A549 (cell line): Measurements from ENCODE around the gene CDKN2C. TPM values are rescaled to one million over a fixed set of nuclear protein-coding genes. Genes with fewer than 3 reads are reported as not detected.
"Not testable (repeated sequence)": the region's sequence is repeated elsewhere in the genome, so short reads cannot be mapped to it uniquely, and the experiment has no call there.

ENCODE experiments used
- ATAC-seq, 2 experiments: fragments of 200-7000 bp in 1 of 2; fragments of >200 bp in 1 of 2; cut with Nextera tagmentation in 1 of 2; cut with Tn5 transposase in 1 of 2; 3 replicates each; pipeline versions ENCODE4 v1.8.0 to v1.9.1; 2018 to 2020; ENCODE audit warnings: mild to moderate bottlenecking in 1 of 2, moderate library complexity in 1 of 2
- CTCF ChIA-PET: fragments of 300-600 bp; sonication (Branson Sonifier 250); formaldehyde crosslinking; extraction: SDS; loops from one replicate; lab custom pipeline; 2021; ENCODE audit warnings: antibody characterized with exemption, inconsistent platforms; lab: Yijun Ruan, JAX
- POLR2A ChIA-PET: fragments of 350-600 bp; formaldehyde crosslinking; extraction: SDS; loops from one replicate; lab custom pipeline; 2021; ENCODE audit warnings: antibody characterized with exemption, inconsistent platforms; lab: Yijun Ruan, JAX
- DNase-seq, 2 experiments: peaks; one replicate each; pipeline versions ENCODE4 v3.0.0 to v3.0.0-alpha.2; 2011 to 2016; ENCODE audit warnings: low read depth in 1 of 2, low spot score in 1 of 2
- FAIRE-seq: peaks from 2 replicates; lab custom pipeline; 2011; peaks lifted over from hg19 to GRCh38; lab: Jason Lieb, UNC
- H3K27ac ChIP-seq, 2 experiments: fragments of >200 bp; sonication (Bioruptor Twin); formaldehyde crosslinking; 3 replicates each; pipeline ENCODE4 v1.5.1; 2016 to 2017
- H3K4me1 ChIP-seq: fragments of >200 bp; sonication (Bioruptor Twin); formaldehyde crosslinking; 3 replicates; pipeline ENCODE4 v1.6.1; 2016
- H3K4me2 ChIP-seq: fragments of >200 bp; sonication (Bioruptor Twin); formaldehyde crosslinking; 3 replicates; pipeline ENCODE4 v1.6.1; 2016
- H3K4me3 ChIP-seq: fragments of >200 bp; sonication (Bioruptor Twin); formaldehyde crosslinking; 3 replicates; pipeline ENCODE4 v1.5.1; 2016
- H3K9me3 ChIP-seq: fragments of >200 bp; sonication (Bioruptor Twin); formaldehyde crosslinking; 3 replicates; pipeline ENCODE4 v1.6.1; 2016
- CBX2 ChIP-seq: fragments of 200-600 bp; sonication (generic); IDR thresholded peaks from 2 replicates; pipeline ENCODE4 v1.6.1; 2016; ENCODE audit warnings: low read depth, mild to moderate bottlenecking, borderline replicate concordance
- CEBPB ChIP-seq, 2 experiments: fragments of >200 bp in 1 of 2; sonication (Bioruptor Twin) in 1 of 2; formaldehyde crosslinking in 1 of 2; IDR thresholded peaks; 2 replicates each; pipeline ENCODE4 v1.6.1; 2012 to 2016
- CHD2 ChIP-seq: fragments of 150-350 bp; IDR thresholded peaks from 2 replicates; pipeline ENCODE4 v1.6.1; 2014; ENCODE audit warnings: low read length; ENCODE audit not compliant: partially characterized antibody
- CHD4 ChIP-seq: fragments of 200-600 bp; sonication (generic); IDR thresholded peaks from 2 replicates; pipeline ENCODE4 v1.6.1; 2016; ENCODE audit warnings: antibody characterized with exemption, mild to moderate bottlenecking, borderline replicate concordance
- EHF ChIP-seq: fragments of 250-450 bp; sonication (Bioruptor Pico); IDR thresholded peaks from 2 replicates; pipeline ENCODE4 v1.5.0; 2020; ENCODE audit warnings: mild to moderate bottlenecking
- ESRRA ChIP-seq: fragments of 150-350 bp; IDR thresholded peaks from 2 replicates; pipeline ENCODE4 v1.6.1; 2014; ENCODE audit warnings: mild to moderate bottlenecking, low read length, borderline replicate concordance
- FOSB ChIP-seq: fragments of 250-450 bp; sonication (Bioruptor Pico); IDR thresholded peaks from 2 replicates; pipeline ENCODE4 v1.5.0; 2020; ENCODE audit warnings: mild to moderate bottlenecking, moderate library complexity
- FOXS1 ChIP-seq: fragments of 250-450 bp; sonication (Bioruptor Pico); IDR thresholded peaks from 2 replicates; pipeline ENCODE4 v1.5.0; 2020; ENCODE audit warnings: mild to moderate bottlenecking, moderate library complexity
- HDAC2 ChIP-seq: fragments of 200-600 bp; sonication (generic); IDR thresholded peaks from 2 replicates; pipeline ENCODE4 v1.6.1; 2016
- HEYL ChIP-seq: fragments of 250-450 bp; sonication (Bioruptor Pico); IDR thresholded peaks from 2 replicates; pipeline ENCODE4 v1.8.0; 2021; ENCODE audit warnings: mild to moderate bottlenecking, moderate library complexity
- HOXB13 ChIP-seq: fragments of 250-450 bp; sonication (Bioruptor Pico); IDR thresholded peaks from 2 replicates; pipeline ENCODE4 v1.5.0; 2020; ENCODE audit warnings: low read depth, mild to moderate bottlenecking, moderate library complexity
- JUN ChIP-seq, 2 experiments: fragments of >200 bp; sonication (Bioruptor Twin); formaldehyde crosslinking; IDR thresholded peaks; 2 replicates in 1 of 2; 3 replicates in 1 of 2; pipeline ENCODE4 v1.6.1; 2016 to 2017
- KDM1A ChIP-seq: fragments of 200-600 bp; sonication (generic); IDR thresholded peaks from 2 replicates; pipeline ENCODE4 v1.6.1; 2016; ENCODE audit warnings: low read depth, mild to moderate bottlenecking
- NPAS2 ChIP-seq: fragments of 250-450 bp; sonication (Bioruptor Pico); IDR thresholded peaks from 2 replicates; pipeline ENCODE4 v1.8.0; 2022; ENCODE audit warnings: mild to moderate bottlenecking, moderate library complexity, borderline replicate concordance
- PHF8 ChIP-seq: fragments of 200-600 bp; sonication (generic); IDR thresholded peaks from 2 replicates; pipeline ENCODE4 v1.6.1; 2016; ENCODE audit warnings: low read depth, mild to moderate bottlenecking, antibody characterized with exemption, moderate library complexity, borderline replicate concordance
- RNF2 ChIP-seq: fragments of 200-600 bp; sonication (generic); IDR thresholded peaks from 2 replicates; pipeline ENCODE4 v1.6.1; 2016; ENCODE audit warnings: low read depth, mild to moderate bottlenecking, antibody characterized with exemption, moderate library complexity, borderline replicate concordance
- TP53 ChIP-seq: fragments of 250-450 bp; sonication (Bioruptor Pico); IDR thresholded peaks from 2 replicates; pipeline ENCODE4 v1.5.0; 2021; ENCODE audit warnings: mild to moderate bottlenecking, moderate library complexity
- WGBS: methylation state at CpG from one replicate; pipeline ENCODE4 v1.1.6; 2017; ENCODE audit errors: missing lambda C conversion rate; 5-methylcytosine and 5-hydroxymethylcytosine counted together
- polyA plus RNA-seq, 4 experiments: library from polyadenylated mRNA; depleted of rRNA in 3 of 4; stranded (reverse); fragments of >200 nt; fragmentation: RNase III in 1 of 4; extraction: RNeasy Plus Mini Kit Qiagen cat#74134 plus additional on column Dnase treatment in 1 of 4; gene quantifications; 2 replicates in 3 of 4; 3 replicates in 1 of 4; pipeline ENCODE4 v1.2.3, GENCODE V29; 2011 to 2017
- TF ChIP-seq, protein P1 (sequence below): fragments of >200 bp; sonication (Bioruptor Twin); formaldehyde crosslinking; IDR thresholded peaks from 3 replicates; pipeline ENCODE4 v1.5.1; 2016
- TF ChIP-seq, protein P2 (sequence below): fragments of 200-600 bp; sonication (generic); IDR thresholded peaks from 2 replicates; pipeline ENCODE4 v1.6.1; 2016; ENCODE audit warnings: antibody characterized with exemption, mild to moderate bottlenecking, moderate library complexity
- TF ChIP-seq, protein P3 (sequence below): fragments of >200 bp; sonication (Bioruptor Twin); formaldehyde crosslinking; IDR thresholded peaks from 3 replicates; pipeline ENCODE4 v1.6.1; 2016
- TF ChIP-seq, protein P4 (sequence below): fragments of 450-650 bp; IDR thresholded peaks from 2 replicates; pipeline ENCODE4 v1.6.1; 2014; ENCODE audit warnings: antibody characterized with exemption
- TF ChIP-seq, protein P5 (sequence below): fragments of 250-450 bp; sonication (Bioruptor Pico); IDR thresholded peaks from 2 replicates; pipeline ENCODE4 v1.5.0; 2020; ENCODE audit warnings: low read depth, mild to moderate bottlenecking, moderate library complexity

Gene CDKN2C
- polyA plus RNA-seq, 2 of the 4 experiments (the other 2 are of a cell fraction), result 13.0 to 17.7 TPM

DNA sequence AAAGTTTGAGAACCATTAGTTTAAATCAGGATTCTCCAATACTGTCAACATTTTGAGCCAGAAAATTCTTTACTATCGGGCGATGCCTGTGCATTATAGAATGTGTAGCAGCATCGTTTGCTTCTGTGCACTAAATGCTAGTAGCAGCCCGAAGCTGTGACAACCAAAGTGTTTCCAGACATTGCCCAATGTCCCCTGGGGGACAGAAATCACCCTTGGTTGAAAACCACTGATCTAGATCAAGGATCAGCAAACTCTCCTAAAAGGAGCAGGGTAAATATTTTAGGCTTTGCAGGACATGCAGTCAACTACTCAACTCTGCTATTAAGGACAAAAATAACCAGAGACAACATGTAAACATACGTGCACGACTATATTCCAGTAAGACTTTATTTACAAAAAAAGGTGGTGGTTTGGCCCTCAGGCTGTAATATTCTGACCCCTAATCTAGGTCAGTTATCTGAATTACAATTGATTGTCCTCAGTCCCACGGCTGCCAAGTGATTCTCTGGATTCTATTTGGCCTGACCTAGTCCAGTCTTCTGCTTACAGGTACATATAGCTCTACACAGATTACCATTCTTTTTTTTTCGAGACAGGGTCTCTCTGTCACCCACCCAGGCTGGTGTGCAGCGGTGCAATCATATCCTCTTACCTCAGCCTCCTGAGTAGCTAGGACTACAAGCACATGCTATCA lies 20.6 kb upstream of the CDKN2C start (continued):
- TF ChIP-seq, protein P1, sequence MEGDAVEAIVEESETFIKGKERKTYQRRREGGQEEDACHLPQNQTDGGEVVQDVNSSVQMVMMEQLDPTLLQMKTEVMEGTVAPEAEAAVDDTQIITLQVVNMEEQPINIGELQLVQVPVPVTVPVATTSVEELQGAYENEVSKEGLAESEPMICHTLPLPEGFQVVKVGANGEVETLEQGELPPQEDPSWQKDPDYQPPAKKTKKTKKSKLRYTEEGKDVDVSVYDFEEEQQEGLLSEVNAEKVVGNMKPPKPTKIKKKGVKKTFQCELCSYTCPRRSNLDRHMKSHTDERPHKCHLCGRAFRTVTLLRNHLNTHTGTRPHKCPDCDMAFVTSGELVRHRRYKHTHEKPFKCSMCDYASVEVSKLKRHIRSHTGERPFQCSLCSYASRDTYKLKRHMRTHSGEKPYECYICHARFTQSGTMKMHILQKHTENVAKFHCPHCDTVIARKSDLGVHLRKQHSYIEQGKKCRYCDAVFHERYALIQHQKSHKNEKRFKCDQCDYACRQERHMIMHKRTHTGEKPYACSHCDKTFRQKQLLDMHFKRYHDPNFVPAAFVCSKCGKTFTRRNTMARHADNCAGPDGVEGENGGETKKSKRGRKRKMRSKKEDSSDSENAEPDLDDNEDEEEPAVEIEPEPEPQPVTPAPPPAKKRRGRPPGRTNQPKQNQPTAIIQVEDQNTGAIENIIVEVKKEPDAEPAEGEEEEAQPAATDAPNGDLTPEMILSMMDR, result no peak
- TF ChIP-seq ESRRA (no peak), RNF2 (no peak), JUN (IDR thresholded peaks at IDR 0.05) (no peak), TP53 (no peak), NPAS2 (no peak), KDM1A (no peak)

DNA sequence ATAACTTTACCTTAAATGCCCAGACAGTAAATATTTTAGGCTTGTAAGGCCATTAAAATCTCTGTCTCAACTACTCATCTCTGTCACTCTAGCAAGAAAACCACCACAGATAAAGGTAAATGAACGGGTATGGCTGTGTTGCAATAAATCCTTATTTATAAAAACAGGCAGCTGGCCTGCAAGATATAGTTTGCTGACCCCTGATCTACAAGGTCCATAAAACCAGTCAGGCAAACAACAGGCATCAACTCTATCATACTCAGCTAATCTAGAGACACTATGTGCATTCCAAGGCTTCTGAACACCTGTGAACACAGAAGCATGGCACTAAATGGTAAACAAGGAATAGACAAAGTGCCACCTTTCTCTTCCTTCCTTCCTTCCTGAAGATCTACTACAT lies 19.6 kb upstream of the CDKN2C start:
- POLR2A ChIA-PET, result no interaction called here
- no peak for FAIRE-seq
- H3K4me3 ChIP-seq, result no peak overlapping the region
- no peaks in the 10 kb centered on the region for H3K9me3 ChIP-seq
- 81% methylated on average over 1 of the region's 1 CpG for WGBS
- H3K4me2 ChIP-seq, result no peak overlapping the region
- H3K4me1 ChIP-seq, result no peaks in the 10 kb centered on the region
- no peak for ATAC-seq
- no peak for DNase-seq
- no peak overlapping the region for H3K27ac ChIP-seq
- no peak for TF ChIP-seq HDAC2
- TF ChIP-seq, protein P2, sequence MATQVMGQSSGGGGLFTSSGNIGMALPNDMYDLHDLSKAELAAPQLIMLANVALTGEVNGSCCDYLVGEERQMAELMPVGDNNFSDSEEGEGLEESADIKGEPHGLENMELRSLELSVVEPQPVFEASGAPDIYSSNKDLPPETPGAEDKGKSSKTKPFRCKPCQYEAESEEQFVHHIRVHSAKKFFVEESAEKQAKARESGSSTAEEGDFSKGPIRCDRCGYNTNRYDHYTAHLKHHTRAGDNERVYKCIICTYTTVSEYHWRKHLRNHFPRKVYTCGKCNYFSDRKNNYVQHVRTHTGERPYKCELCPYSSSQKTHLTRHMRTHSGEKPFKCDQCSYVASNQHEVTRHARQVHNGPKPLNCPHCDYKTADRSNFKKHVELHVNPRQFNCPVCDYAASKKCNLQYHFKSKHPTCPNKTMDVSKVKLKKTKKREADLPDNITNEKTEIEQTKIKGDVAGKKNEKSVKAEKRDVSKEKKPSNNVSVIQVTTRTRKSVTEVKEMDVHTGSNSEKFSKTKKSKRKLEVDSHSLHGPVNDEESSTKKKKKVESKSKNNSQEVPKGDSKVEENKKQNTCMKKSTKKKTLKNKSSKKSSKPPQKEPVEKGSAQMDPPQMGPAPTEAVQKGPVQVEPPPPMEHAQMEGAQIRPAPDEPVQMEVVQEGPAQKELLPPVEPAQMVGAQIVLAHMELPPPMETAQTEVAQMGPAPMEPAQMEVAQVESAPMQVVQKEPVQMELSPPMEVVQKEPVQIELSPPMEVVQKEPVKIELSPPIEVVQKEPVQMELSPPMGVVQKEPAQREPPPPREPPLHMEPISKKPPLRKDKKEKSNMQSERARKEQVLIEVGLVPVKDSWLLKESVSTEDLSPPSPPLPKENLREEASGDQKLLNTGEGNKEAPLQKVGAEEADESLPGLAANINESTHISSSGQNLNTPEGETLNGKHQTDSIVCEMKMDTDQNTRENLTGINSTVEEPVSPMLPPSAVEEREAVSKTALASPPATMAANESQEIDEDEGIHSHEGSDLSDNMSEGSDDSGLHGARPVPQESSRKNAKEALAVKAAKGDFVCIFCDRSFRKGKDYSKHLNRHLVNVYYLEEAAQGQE, result no peak
- no peak for TF ChIP-seq PHF8
- TF ChIP-seq KDM1A, result no peak
- TF ChIP-seq CHD2, result no peak
- TF ChIP-seq FOSB (CRISPR knock-in tag), result no peak
- TF ChIP-seq, protein P3, sequence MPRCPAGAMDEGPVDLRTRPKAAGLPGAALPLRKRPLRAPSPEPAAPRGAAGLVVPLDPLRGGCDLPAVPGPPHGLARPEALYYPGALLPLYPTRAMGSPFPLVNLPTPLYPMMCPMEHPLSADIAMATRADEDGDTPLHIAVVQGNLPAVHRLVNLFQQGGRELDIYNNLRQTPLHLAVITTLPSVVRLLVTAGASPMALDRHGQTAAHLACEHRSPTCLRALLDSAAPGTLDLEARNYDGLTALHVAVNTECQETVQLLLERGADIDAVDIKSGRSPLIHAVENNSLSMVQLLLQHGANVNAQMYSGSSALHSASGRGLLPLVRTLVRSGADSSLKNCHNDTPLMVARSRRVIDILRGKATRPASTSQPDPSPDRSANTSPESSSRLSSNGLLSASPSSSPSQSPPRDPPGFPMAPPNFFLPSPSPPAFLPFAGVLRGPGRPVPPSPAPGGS, result no peak
- TF ChIP-seq HEYL (CRISPR knock-in tag), result no peak
- TF ChIP-seq EHF (CRISPR knock-in tag), result no peak
- TF ChIP-seq, protein P4, sequence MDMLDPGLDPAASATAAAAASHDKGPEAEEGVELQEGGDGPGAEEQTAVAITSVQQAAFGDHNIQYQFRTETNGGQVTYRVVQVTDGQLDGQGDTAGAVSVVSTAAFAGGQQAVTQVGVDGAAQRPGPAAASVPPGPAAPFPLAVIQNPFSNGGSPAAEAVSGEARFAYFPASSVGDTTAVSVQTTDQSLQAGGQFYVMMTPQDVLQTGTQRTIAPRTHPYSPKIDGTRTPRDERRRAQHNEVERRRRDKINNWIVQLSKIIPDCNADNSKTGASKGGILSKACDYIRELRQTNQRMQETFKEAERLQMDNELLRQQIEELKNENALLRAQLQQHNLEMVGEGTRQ, result no peak
- TF ChIP-seq CBX2, result no peak
- no peak for TF ChIP-seq FOXS1 (CRISPR knock-in tag)
- TF ChIP-seq TP53, result no peak
- TF ChIP-seq JUN (IDR thresholded peaks at IDR 0.05), result no peak
- no peak for TF ChIP-seq HOXB13 (CRISPR knock-in tag)
- TF ChIP-seq, protein P5, sequence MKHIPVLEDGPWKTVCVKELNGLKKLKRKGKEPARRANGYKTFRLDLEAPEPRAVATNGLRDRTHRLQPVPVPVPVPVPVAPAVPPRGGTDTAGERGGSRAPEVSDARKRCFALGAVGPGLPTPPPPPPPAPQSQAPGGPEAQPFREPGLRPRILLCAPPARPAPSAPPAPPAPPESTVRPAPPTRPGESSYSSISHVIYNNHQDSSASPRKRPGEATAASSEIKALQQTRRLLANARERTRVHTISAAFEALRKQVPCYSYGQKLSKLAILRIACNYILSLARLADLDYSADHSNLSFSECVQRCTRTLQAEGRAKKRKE (CRISPR knock-in tag), result no peak
- TF ChIP-seq CHD4, result no peak
- no peak for TF ChIP-seq CEBPB (IDR thresholded peaks at IDR 0.05)
- TF ChIP-seq, all 56 proteins: peak for 0
- CTCF ChIA-PET, result interaction anchor here (2.7 kb wide), 1 partner anchor 240 kb away, joined by 13 read pairs; no protein-coding TSS in a partner anchor

DNA sequence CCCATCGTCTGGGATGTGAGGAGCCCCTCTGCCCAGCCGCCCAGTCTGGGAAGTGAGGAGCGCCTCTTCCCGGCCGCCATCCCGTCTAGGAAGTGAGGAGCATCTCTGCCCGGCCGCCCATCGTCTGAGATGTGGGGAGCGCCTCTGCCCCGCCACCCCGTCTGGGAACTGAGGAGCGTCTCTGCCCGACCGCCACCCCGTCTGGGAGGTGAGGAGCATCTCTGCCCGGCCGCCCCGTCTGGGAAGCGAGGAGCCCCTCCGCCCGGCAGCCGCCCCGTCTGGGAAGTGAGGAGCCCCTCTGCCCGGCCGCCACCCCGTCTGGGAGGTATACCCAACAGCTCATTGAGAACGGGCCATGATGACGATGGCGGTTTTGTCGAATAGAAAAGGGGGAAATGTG lies 17.5 kb upstream of the CDKN2C start:
- CTCF ChIA-PET, H3K9me3 ChIP-seq, FAIRE-seq, H3K27ac ChIP-seq, H3K4me1 ChIP-seq, DNase-seq, H3K4me3 ChIP-seq, ATAC-seq, H3K4me2 ChIP-seq, POLR2A ChIA-PET: not testable (repeated sequence)
- WGBS, result 92% methylated on average over 23 of the region's 31 CpGs
